OCI-LY3 (cell line): ENCODE measurements around the gene ANKMY2.

Experiments used
- H2AFZ ChIP-seq: fragments of 200-600, 300-600 bp; shearing (Covaris generic); 2 replicates; pipeline ENCODE4 v1.6.0; 2014; ENCODE audit warnings: antibody characterized with exemption, low read depth, low read length
- H3K27ac ChIP-seq: fragments of 200-600, 300-600 bp; sonication (generic); 2 replicates; pipeline ENCODE4 v1.5.1; 2014; ENCODE audit warnings: mild to moderate bottlenecking, low read length, moderate library complexity, mixed read lengths
- H3K27me3 ChIP-seq: fragments of 200-600, 300-600 bp; sonication (generic); 2 replicates; pipeline ENCODE4 v1.6.1; 2014; ENCODE audit warnings: low read depth, low read length, mixed read lengths
- H3K36me3 ChIP-seq: fragments of 200-600, 300-600 bp; sonication (generic); replicated peaks from 2 replicates; pipeline ENCODE3; 2014; ENCODE audit warnings: low read depth, low read length, mixed read lengths
- H3K4me1 ChIP-seq: fragments of 300-600, 200-600 bp; sonication (generic); 2 replicates; pipeline ENCODE4 v1.6.1; 2014; ENCODE audit warnings: low read length, mixed read lengths
- H3K4me2 ChIP-seq: fragments of 200-600, 300-600 bp; sonication (generic); 2 replicates; pipeline ENCODE4 v1.6.1; 2014; ENCODE audit warnings: low read length, mixed read lengths
- H3K4me3 ChIP-seq: fragments of 300-600, 200-600 bp; sonication (generic); 2 replicates; pipeline ENCODE4 v1.5.1; 2014; ENCODE audit warnings: antibody characterized with exemption, mild to moderate bottlenecking, low read length, moderate library complexity
- H3K79me2 ChIP-seq: fragments of 300-600, 200-600 bp; shearing (Covaris generic); 2 replicates; pipeline ENCODE4 v1.6.1; 2014; ENCODE audit warnings: mild to moderate bottlenecking, low read length, mixed read lengths
- H3K9ac ChIP-seq: fragments of 300-600, 200-600 bp; shearing (Covaris generic); 2 replicates; pipeline ENCODE4 v1.6.0; 2014; ENCODE audit warnings: mild to moderate bottlenecking, low read length, moderate library complexity
- H3K9me3 ChIP-seq: fragments of 200-600, 300-600 bp; shearing (Covaris generic); 2 replicates; pipeline ENCODE4 v1.6.1; 2014; ENCODE audit warnings: low read length, mixed read lengths; ENCODE audit not compliant: insufficient read depth
- H4K20me1 ChIP-seq: fragments of 200-600, 300-600 bp; sonication (generic); 2 replicates; pipeline ENCODE4 v1.6.1; 2016; ENCODE audit warnings: low read length, mixed read lengths; ENCODE audit not compliant: insufficient read depth
- EZH2phosphoT487 ChIP-seq: fragments of 200-600 bp; shearing (Covaris generic); IDR thresholded peaks from 2 replicates; pipeline ENCODE4 v1.6.1; 2018; ENCODE audit warnings: antibody characterized with exemption, mixed run types, low read depth
- TF ChIP-seq, protein P1 (sequence below): fragments of 200-600, 300-600 bp; sonication (generic); IDR thresholded peaks from 2 replicates; pipeline ENCODE4 v1.5.1; 2014; ENCODE audit warnings: antibody characterized with exemption, low read length, low read depth

ANKMY2 gene

DNA sequence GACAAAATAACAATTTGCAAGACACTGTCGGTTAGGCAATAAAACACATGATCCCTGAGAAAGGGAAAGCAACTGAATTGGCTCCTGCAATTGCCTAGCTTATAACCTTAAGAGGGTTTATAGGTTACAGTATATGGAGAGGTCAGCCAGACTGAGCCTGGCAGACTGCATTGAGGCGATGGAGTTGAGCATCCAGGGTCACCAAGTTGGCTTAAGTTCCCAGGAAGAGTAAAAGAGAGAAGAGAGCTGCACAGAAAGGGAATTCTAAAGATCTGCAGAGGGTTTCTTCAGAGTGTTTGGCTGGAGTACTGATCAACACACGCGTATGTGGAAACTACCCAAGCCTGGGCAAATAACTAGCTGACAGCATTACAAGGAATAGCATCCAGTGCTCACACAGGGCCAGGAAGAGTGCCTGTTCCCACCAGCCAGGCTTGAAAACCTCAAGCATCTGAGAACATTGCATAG, 11.2 kb downstream of the ANKMY2 start:
- Histone ChIP-seq H3K4me3 (no peak overlapping the region), H3K36me3 (no peaks in the 10 kb centered on the region), H3K9me3 (no peaks in the 10 kb centered on the region), H3K4me1 (no peaks in the 10 kb centered on the region), H3K79me2 (no peaks in the 10 kb centered on the region), H3K27ac (no peak overlapping the region), H3K4me2 (no peak overlapping the region), H2AFZ (no peak overlapping the region), H4K20me1 (no peaks in the 10 kb centered on the region), H3K27me3 (no peaks in the 10 kb centered on the region), H3K9ac (no peak overlapping the region)
- TF ChIP-seq, protein P1, sequence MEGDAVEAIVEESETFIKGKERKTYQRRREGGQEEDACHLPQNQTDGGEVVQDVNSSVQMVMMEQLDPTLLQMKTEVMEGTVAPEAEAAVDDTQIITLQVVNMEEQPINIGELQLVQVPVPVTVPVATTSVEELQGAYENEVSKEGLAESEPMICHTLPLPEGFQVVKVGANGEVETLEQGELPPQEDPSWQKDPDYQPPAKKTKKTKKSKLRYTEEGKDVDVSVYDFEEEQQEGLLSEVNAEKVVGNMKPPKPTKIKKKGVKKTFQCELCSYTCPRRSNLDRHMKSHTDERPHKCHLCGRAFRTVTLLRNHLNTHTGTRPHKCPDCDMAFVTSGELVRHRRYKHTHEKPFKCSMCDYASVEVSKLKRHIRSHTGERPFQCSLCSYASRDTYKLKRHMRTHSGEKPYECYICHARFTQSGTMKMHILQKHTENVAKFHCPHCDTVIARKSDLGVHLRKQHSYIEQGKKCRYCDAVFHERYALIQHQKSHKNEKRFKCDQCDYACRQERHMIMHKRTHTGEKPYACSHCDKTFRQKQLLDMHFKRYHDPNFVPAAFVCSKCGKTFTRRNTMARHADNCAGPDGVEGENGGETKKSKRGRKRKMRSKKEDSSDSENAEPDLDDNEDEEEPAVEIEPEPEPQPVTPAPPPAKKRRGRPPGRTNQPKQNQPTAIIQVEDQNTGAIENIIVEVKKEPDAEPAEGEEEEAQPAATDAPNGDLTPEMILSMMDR = no peak
- TF ChIP-seq EZH2phosphoT487 = no peak

GRCh38 chr7:16630654-16631053, 14.9 kb downstream of the ANKMY2 start:
- H3K79me2 ChIP-seq = no peaks in the 10 kb centered on the region
- no peaks in the 10 kb centered on the region for H3K4me1 ChIP-seq
- H4K20me1 ChIP-seq = no peaks in the 10 kb centered on the region
- no peak overlapping the region for H3K27ac ChIP-seq
- H3K4me3 ChIP-seq = no peak overlapping the region
- H3K27me3 ChIP-seq = no peaks in the 10 kb centered on the region
- TF ChIP-seq, protein P1 = no peak
- no peak for TF ChIP-seq EZH2phosphoT487
- no peaks in the 10 kb centered on the region for H3K36me3 ChIP-seq
- no peak overlapping the region for H3K9ac ChIP-seq
- H3K4me2 ChIP-seq = no peak overlapping the region
- H2AFZ ChIP-seq = no peak overlapping the region
- H3K9me3 ChIP-seq = no peaks in the 10 kb centered on the region

- no peak for TF ChIP-seq EZH2phosphoT487
- TF ChIP-seq, protein P1 = no peak
- H3K9me3 ChIP-seq = no peaks in the 10 kb centered on the region
- H3K36me3 ChIP-seq = no peaks in the 10 kb centered on the region
- H3K9ac ChIP-seq = no peak overlapping the region
- no peaks in the 10 kb centered on the region for H3K4me1 ChIP-seq
- no peak overlapping the region for H3K4me2 ChIP-seq
- H2AFZ ChIP-seq = no peak overlapping the region
- no peak overlapping the region for H3K4me3 ChIP-seq
- no peaks in the 10 kb centered on the region for H4K20me1 ChIP-seq
- H3K27me3 ChIP-seq = no peaks in the 10 kb centered on the region
- H3K79me2 ChIP-seq = no peaks in the 10 kb centered on the region
- no peak overlapping the region for H3K27ac ChIP-seq
Measured at GRCh38 chr7:16627236-16627635, 18.3 kb downstream of the ANKMY2 start.

- Histone ChIP-seq H3K4me1 (no peaks in the 10 kb centered on the region), H3K36me3 (no peaks in the 10 kb centered on the region), H3K79me2 (no peaks in the 10 kb centered on the region), H3K9me3 (no peaks in the 10 kb centered on the region), H3K27me3 (no peaks in the 10 kb centered on the region), H3K4me3 (no peak overlapping the region), H4K20me1 (no peaks in the 10 kb centered on the region), H2AFZ (no peak overlapping the region), H3K9ac (no peak overlapping the region), H3K27ac (no peak overlapping the region), H3K4me2 (no peak overlapping the region)
- TF ChIP-seq, protein P1 = no peak
- TF ChIP-seq EZH2phosphoT487 = no peak
Measured at GRCh38 chr7:16626388-16626787, 19.2 kb downstream of the ANKMY2 start.
